ENCODE results near the gene UGT2A3.

The UGT2A3 gene

GRCh38 chr4:68912807-68913206, 38.8 kb downstream of the UGT2A3 start:
- no peak for DNase-seq (ENCODE audit: low read depth in 3 of 3)

- DNase-seq (ENCODE audit: low read depth in 3 of 3), result no peak
Observed at GRCh38 chr4:68909385-68909784, 42.2 kb downstream of the UGT2A3 start.

GRCh38 chr4:68907788-68908700, 43.6 kb downstream of the UGT2A3 start:
- no peak for DNase-seq (ENCODE audit: low read depth in 3 of 3)

GRCh38 chr4:68907245-68907644, 44.4 kb downstream of the UGT2A3 start:
- DNase-seq (ENCODE audit: low read depth in 3 of 3), result no peak

- DNase-seq (ENCODE audit: low read depth in 3 of 3), result no peak
Observed at GRCh38 chr4:68906780-68907137, 44.8 kb downstream of the UGT2A3 start.

- DNase-seq (ENCODE audit: low read depth in 3 of 3), result no peak
Observed at GRCh38 chr4:68905939-68906779, 45.4 kb downstream of the UGT2A3 start.

- DNase-seq (ENCODE audit: low read depth in 3 of 3), result no peak
Observed at GRCh38 chr4:68905598-68905938, 46.0 kb downstream of the UGT2A3 start.

- DNase-seq (ENCODE audit: low read depth in 3 of 3), result no peak
Observed at GRCh38 chr4:68904786-68905185, 46.8 kb downstream of the UGT2A3 start.

- no peak for DNase-seq (ENCODE audit: low read depth in 3 of 3)
Observed at GRCh38 chr4:68896749-68897148, 54.9 kb downstream of the UGT2A3 start.

GRCh38 chr4:68895561-68896198, 55.9 kb downstream of the UGT2A3 start:
- DNase-seq (ENCODE audit: low read depth in 3 of 3), result no peak

- no peak for DNase-seq (ENCODE audit: low read depth in 3 of 3)
Observed at GRCh38 chr4:68892861-68893260, 58.7 kb downstream of the UGT2A3 start.

- DNase-seq (ENCODE audit: low read depth in 3 of 3), result no peak
Observed at GRCh38 chr4:68891678-68892077, 59.9 kb downstream of the UGT2A3 start.

- DNase-seq (ENCODE audit: low read depth in 3 of 3), result no peak
Observed at GRCh38 chr4:68885545-68885944, 66.1 kb downstream of the UGT2A3 start.

- no peak for DNase-seq (ENCODE audit: low read depth in 3 of 3)
Observed at GRCh38 chr4:68883870-68884269, 67.7 kb downstream of the UGT2A3 start.

Data from stimulated activated CD4-positive, alpha-beta T cell treated with anti-CD3 and anti-CD28 coated beads, TNF-alpha, amount 100 ng/mL, for 48 hours (primary cell).